ENCODE results near the gene IRF2BP2. TPM values are rescaled to one million over a fixed set of nuclear protein-coding genes. Genes with fewer than 3 reads are reported as not detected.

Gene IRF2BP2
- total and polyA plus RNA-seq, 2 of the 13 experiments (the other 11 are each of a cell fraction or from before 2014, with no cell fraction given): 140 to 147 TPM

- TF ChIP-seq ZBTB34 (CRISPR knock-in tag; IDR thresholded peaks at IDR 0.05): no peak
- TF ChIP-seq CTCF (CRISPR knock-in tag; IDR thresholded peaks at IDR 0.05): 0 out of 2 replicates have a peak, but pooled peaks have one; percentile 18
- TF ChIP-seq PHF20 (CRISPR knock-in tag; IDR thresholded peaks at IDR 0.05): no peak
- TF ChIP-seq CSRNP1 (CRISPR knock-in tag; IDR thresholded peaks at IDR 0.05): no peak
- TF ChIP-seq SNAI1 (CRISPR knock-in tag; IDR thresholded peaks at IDR 0.05; ENCODE audit: borderline replicate concordance): no peak
- no peak for TF ChIP-seq ZNF121 (CRISPR knock-in tag; IDR thresholded peaks at IDR 0.05)
- TF ChIP-seq ZNF570 (CRISPR knock-in tag; IDR thresholded peaks at IDR 0.05; ENCODE audit: borderline replicate concordance): peak; percentile 63; the same call in 1 of the 2 replicates
- TF ChIP-seq ZNF776 (CRISPR knock-in tag; IDR thresholded peaks at IDR 0.05): no peak
- no peak for TF ChIP-seq ZNF441 (CRISPR knock-in tag; IDR thresholded peaks at IDR 0.05; ENCODE audit: borderline replicate concordance)
- no peak for TF ChIP-seq DNMT1 (CRISPR knock-in tag; IDR thresholded peaks at IDR 0.05)
- no peak for TF ChIP-seq NFE2L2 (IDR thresholded peaks at IDR 0.05; ENCODE audit: low read length)
- TF ChIP-seq NR1H2 (CRISPR knock-in tag; IDR thresholded peaks at IDR 0.05; ENCODE audit: borderline replicate concordance, low read depth): no peak
- TF ChIP-seq, protein P1, sequence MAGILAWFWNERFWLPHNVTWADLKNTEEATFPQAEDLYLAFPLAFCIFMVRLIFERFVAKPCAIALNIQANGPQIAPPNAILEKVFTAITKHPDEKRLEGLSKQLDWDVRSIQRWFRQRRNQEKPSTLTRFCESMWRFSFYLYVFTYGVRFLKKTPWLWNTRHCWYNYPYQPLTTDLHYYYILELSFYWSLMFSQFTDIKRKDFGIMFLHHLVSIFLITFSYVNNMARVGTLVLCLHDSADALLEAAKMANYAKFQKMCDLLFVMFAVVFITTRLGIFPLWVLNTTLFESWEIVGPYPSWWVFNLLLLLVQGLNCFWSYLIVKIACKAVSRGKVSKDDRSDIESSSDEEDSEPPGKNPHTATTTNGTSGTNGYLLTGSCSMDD (CRISPR knock-in tag; IDR thresholded peaks at IDR 0.05): no peak
- TF ChIP-seq TRIM24 (CRISPR knock-in tag; IDR thresholded peaks at IDR 0.05): no peak
- TF ChIP-seq, protein P2, sequence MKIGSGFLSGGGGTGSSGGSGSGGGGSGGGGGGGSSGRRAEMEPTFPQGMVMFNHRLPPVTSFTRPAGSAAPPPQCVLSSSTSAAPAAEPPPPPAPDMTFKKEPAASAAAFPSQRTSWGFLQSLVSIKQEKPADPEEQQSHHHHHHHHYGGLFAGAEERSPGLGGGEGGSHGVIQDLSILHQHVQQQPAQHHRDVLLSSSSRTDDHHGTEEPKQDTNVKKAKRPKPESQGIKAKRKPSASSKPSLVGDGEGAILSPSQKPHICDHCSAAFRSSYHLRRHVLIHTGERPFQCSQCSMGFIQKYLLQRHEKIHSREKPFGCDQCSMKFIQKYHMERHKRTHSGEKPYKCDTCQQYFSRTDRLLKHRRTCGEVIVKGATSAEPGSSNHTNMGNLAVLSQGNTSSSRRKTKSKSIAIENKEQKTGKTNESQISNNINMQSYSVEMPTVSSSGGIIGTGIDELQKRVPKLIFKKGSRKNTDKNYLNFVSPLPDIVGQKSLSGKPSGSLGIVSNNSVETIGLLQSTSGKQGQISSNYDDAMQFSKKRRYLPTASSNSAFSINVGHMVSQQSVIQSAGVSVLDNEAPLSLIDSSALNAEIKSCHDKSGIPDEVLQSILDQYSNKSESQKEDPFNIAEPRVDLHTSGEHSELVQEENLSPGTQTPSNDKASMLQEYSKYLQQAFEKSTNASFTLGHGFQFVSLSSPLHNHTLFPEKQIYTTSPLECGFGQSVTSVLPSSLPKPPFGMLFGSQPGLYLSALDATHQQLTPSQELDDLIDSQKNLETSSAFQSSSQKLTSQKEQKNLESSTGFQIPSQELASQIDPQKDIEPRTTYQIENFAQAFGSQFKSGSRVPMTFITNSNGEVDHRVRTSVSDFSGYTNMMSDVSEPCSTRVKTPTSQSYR (CRISPR knock-in tag; IDR thresholded peaks at IDR 0.05; ENCODE audit: borderline replicate concordance): peak; percentile 7; the same call in 1 of the 2 replicates
- TF ChIP-seq SSRP1 (CRISPR knock-in tag; IDR thresholded peaks at IDR 0.05): peak; percentile 91
- no peak for TF ChIP-seq CEBPB (IDR thresholded peaks at IDR 0.05; ENCODE audit: borderline replicate concordance, low read depth, low read length)
- TF ChIP-seq BHLHE40 (IDR thresholded peaks at IDR 0.05; ENCODE audit: low read length): peak; percentile 32; the same call in 1 of the 2 replicates
- no peak for TF ChIP-seq MEIS1 (CRISPR knock-in tag; IDR thresholded peaks at IDR 0.05; ENCODE audit: borderline replicate concordance)
- TF ChIP-seq JUN (CRISPR knock-in tag; IDR thresholded peaks at IDR 0.05): no peak
- TF ChIP-seq ZNF772 (CRISPR knock-in tag; IDR thresholded peaks at IDR 0.05): no peak
- TF ChIP-seq ZNF652 (CRISPR knock-in tag; IDR thresholded peaks at IDR 0.05; ENCODE audit: borderline replicate concordance, low read depth): no peak
- no peak for TF ChIP-seq ZNF615 (CRISPR knock-in tag; IDR thresholded peaks at IDR 0.05; ENCODE audit: borderline replicate concordance)
These were observed 1.9 kb upstream of the IRF2BP2 start (continued) for GRCh38 chr1:234611847-234612351.

Measured in HepG2 (cell line).